Ishikawa (cell line): ENCODE data around the gene CDRT4.

ENCODE experiments used
- CEBPB ChIP-seq: IDR thresholded peaks from 2 replicates; pipeline ENCODE4 v1.6.1; 2012
- CREB1 ChIP-seq: IDR thresholded peaks from 2 replicates; pipeline ENCODE4 v1.6.1; 2012; ENCODE audit warnings: low read depth
- EGR1 ChIP-seq: IDR thresholded peaks from 2 replicates; pipeline ENCODE4 v1.6.1; 2012
- EP300 ChIP-seq: IDR thresholded peaks from 2 replicates; pipeline ENCODE4 v1.6.1; 2012; ENCODE audit warnings: borderline replicate concordance
- FOXM1 ChIP-seq: IDR thresholded peaks from 2 replicates; pipeline ENCODE4 v1.6.1; 2012; ENCODE audit warnings: low read depth, borderline replicate concordance
- NFIC ChIP-seq: IDR thresholded peaks from 2 replicates; pipeline ENCODE4 v1.6.1; 2012
- RAD21 ChIP-seq: IDR thresholded peaks from 2 replicates; pipeline ENCODE4 v1.6.1; 2012; ENCODE audit warnings: low read depth
- TAF1 ChIP-seq: IDR thresholded peaks from 2 replicates; pipeline ENCODE4 v1.6.1; 2012; ENCODE audit warnings: low read depth, mild to moderate bottlenecking
- TCF12 ChIP-seq: IDR thresholded peaks from 2 replicates; pipeline ENCODE4 v1.6.1; 2012; ENCODE audit warnings: low read depth
- TEAD4 ChIP-seq: IDR thresholded peaks from 2 replicates; pipeline ENCODE4 v1.6.1; 2012
- YY1 ChIP-seq: IDR thresholded peaks from 2 replicates; pipeline ENCODE4 v1.6.1; 2012; ENCODE audit warnings: low read depth
- ZBTB7A ChIP-seq: IDR thresholded peaks from 2 replicates; pipeline ENCODE4 v1.6.1; 2012; ENCODE audit warnings: low read depth
- TF ChIP-seq, protein P1 (sequence below): IDR thresholded peaks from 2 replicates; pipeline ENCODE4 v1.6.1; 2012; ENCODE audit warnings: low read depth, mild to moderate bottlenecking
- TF ChIP-seq, protein P2 (sequence below): IDR thresholded peaks from 2 replicates; pipeline ENCODE4 v1.6.1; 2012
- TF ChIP-seq, protein P3 (sequence below): IDR thresholded peaks from 2 replicates; pipeline ENCODE4 v1.6.1; 2012

The CDRT4 gene

DNA sequence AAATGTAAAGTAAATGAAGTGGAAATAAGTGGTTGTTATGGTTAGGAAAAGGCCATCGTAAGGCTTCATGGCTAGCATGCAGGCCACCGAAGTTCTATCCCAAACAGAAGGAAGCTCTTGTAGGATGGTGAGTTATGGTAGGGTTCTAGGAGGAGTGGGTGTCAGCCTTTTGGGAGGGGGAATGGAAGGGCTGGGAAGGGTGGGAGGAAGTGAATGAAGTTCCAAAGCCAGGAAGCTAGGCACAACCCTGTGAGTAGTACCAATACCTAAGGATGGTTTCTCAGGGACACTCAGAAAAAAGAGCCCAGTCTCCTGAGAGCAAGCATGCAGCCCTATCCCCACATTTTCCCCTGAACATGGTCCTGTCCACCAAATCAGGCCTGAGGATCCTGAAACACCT is 36.3 kb upstream of the CDRT4 start:
- TF ChIP-seq, protein P1, sequence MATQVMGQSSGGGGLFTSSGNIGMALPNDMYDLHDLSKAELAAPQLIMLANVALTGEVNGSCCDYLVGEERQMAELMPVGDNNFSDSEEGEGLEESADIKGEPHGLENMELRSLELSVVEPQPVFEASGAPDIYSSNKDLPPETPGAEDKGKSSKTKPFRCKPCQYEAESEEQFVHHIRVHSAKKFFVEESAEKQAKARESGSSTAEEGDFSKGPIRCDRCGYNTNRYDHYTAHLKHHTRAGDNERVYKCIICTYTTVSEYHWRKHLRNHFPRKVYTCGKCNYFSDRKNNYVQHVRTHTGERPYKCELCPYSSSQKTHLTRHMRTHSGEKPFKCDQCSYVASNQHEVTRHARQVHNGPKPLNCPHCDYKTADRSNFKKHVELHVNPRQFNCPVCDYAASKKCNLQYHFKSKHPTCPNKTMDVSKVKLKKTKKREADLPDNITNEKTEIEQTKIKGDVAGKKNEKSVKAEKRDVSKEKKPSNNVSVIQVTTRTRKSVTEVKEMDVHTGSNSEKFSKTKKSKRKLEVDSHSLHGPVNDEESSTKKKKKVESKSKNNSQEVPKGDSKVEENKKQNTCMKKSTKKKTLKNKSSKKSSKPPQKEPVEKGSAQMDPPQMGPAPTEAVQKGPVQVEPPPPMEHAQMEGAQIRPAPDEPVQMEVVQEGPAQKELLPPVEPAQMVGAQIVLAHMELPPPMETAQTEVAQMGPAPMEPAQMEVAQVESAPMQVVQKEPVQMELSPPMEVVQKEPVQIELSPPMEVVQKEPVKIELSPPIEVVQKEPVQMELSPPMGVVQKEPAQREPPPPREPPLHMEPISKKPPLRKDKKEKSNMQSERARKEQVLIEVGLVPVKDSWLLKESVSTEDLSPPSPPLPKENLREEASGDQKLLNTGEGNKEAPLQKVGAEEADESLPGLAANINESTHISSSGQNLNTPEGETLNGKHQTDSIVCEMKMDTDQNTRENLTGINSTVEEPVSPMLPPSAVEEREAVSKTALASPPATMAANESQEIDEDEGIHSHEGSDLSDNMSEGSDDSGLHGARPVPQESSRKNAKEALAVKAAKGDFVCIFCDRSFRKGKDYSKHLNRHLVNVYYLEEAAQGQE = no peak
- TF ChIP-seq NFIC = no peak
- no peak for TF ChIP-seq CREB1

DNA sequence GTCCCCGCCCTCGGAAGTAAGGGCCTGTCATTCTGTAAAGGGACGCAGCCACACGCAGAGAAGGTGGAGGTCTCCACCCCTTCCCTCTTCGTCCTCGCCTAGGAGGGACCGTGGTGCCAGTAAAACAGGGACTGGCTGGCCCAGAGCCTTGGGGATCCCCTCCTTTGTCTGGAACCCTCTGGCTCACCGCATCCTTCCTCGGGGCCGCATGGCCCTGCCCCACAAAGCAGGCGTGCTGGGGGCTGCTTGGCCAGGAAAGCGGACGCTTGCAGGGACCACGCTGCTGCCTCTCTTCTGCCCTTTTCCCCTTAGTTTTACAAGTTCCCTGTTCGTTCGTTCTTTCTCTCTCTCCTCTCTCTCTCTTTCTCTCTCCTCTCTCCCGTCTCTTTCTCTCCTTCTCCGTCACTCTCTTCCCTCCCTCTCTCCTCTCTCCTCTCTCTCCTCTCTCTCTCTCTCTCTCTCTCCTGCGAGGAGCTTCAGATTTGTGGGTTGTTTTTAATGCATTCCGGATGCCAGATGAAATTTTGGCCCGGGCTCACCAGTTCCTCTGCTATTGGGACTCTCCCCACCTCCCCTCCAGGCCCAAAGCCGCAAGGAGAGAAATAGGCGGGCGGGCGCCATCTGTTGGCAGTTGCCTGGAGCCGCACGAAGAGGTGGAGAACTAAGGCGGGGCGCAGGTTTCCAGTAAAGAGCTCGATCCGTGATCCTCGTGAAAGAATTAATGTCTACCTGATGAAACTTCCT is 35.1 kb upstream of the CDRT4 start:
- TF ChIP-seq, protein P2, sequence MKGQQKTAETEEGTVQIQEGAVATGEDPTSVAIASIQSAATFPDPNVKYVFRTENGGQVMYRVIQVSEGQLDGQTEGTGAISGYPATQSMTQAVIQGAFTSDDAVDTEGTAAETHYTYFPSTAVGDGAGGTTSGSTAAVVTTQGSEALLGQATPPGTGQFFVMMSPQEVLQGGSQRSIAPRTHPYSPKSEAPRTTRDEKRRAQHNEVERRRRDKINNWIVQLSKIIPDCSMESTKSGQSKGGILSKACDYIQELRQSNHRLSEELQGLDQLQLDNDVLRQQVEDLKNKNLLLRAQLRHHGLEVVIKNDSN = no peak
- TF ChIP-seq ZBTB7A (no peak), RAD21 (peak; percentile 77)

DNA sequence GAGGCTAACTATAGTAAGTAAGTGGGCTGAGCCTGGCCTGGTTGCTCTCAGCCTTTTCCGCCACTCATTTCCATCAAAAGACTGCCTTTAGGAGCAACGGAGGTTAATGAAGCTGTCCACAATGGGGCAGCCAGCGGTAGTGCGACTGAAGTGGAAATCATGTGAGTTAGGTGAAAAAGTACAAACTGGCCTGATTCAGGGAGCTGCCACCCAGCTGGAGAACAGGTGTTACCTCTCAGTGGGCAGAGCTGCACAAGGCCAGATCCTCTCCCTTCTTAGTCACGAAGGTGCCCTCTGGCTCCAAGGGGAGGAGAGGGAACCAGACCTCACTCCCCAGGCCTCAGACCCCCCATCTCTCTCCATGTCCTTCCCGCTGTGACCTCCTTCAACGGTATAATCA is 34.4 kb upstream of the CDRT4 start:
- TF ChIP-seq YY1 = no peak
- no peak for TF ChIP-seq CEBPB
- TF ChIP-seq, protein P1 = no peak
- TF ChIP-seq TEAD4 = no peak
- no peak for TF ChIP-seq CREB1
- TF ChIP-seq ZBTB7A = no peak
- TF ChIP-seq TAF1 = no peak
- TF ChIP-seq, protein P3, sequence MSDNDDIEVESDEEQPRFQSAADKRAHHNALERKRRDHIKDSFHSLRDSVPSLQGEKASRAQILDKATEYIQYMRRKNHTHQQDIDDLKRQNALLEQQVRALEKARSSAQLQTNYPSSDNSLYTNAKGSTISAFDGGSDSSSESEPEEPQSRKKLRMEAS = no peak
- no peak for TF ChIP-seq FOXM1
- TF ChIP-seq TCF12 = no peak

DNA sequence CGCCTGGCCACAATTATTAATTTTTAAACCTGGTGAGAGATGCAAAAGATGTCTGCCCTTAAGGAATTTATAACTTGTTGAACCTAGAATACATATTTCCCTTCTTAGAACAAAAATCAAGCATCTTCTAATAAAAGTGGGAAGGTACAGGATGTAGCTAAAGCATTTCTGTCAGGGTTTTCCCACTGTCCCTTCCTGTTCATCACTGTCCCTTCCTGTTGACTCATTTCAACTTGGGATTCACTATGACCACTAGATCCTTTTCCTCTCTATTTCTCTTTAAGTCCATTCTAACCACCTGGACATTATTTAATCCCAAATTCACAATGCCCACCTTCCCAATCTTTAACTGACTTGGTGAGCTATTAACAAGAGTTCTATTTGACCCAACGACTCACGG is 33.9 kb upstream of the CDRT4 start:
- TF ChIP-seq FOXM1 = no peak
- TF ChIP-seq EP300 = no peak
- TF ChIP-seq TAF1 = no peak
- TF ChIP-seq CREB1 = no peak
- no peak for TF ChIP-seq ZBTB7A
- TF ChIP-seq EGR1 = no peak
- no peak for TF ChIP-seq YY1
- no peak for TF ChIP-seq NFIC
- no peak for TF ChIP-seq RAD21
- no peak for TF ChIP-seq CEBPB
- no peak for TF ChIP-seq TEAD4
- TF ChIP-seq, protein P3 = no peak
- TF ChIP-seq TCF12 = no peak
- TF ChIP-seq, protein P2 = no peak
- TF ChIP-seq, protein P1 = no peak

DNA sequence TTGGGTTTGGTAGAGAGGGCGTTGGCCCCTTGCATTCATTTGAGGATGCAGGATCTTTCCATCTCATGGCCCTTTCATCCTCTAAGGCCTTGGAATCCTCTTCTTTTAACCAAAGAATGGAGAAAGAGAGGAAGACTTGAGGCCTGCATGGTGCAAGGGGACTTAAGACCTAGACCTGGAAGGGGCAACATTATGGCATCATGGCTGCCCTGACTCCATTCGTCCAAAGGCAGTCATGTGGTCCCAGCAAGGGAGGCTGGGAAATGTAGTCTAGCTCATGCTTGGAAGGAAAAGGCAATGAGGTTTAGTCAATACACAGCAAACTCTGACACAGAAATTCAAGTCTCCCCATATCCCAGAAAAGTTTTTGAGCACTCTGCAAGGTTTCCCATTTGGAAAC is 30.7 kb upstream of the CDRT4 start:
- TF ChIP-seq, protein P2 = peak; percentile 95
- TF ChIP-seq, protein P3 = no peak
- no peak for TF ChIP-seq FOXM1
- no peak for TF ChIP-seq ZBTB7A
- TF ChIP-seq YY1 = peak; percentile 85
